SKM-1 (cell line): ENCODE data around the gene MRPS18B.
"Not testable (repeated sequence)": the region's sequence is repeated elsewhere in the genome, so short reads cannot be mapped to it uniquely, and the experiment has no call there.

ENCODE experiments used
- DNase-seq: peaks from one replicate; lab custom pipeline; 2025; ENCODE audit not compliant: unreplicated experiment; lab: John Stamatoyannopoulos, UW

Gene MRPS18B

DNA sequence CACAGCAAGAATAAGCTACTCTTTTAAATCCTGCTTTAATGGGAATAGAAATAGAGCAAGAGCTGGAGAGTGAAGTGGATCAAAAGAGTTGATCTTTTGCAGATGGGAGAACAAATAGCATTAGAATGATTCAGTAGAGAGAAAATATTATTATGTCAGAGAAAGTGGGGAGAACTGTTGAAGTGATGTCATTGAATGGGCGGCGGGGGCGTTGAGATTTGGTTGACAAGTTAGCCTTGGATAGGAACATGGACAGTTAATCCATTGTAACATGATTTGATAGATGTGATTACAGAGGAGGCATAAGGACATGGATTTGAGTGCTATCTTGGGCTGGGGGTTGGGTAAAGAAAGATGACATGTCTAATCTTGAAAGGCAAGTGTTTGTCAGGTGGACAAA lies 18.2 kb downstream of the MRPS18B start:
- no peak for DNase-seq

DNA sequence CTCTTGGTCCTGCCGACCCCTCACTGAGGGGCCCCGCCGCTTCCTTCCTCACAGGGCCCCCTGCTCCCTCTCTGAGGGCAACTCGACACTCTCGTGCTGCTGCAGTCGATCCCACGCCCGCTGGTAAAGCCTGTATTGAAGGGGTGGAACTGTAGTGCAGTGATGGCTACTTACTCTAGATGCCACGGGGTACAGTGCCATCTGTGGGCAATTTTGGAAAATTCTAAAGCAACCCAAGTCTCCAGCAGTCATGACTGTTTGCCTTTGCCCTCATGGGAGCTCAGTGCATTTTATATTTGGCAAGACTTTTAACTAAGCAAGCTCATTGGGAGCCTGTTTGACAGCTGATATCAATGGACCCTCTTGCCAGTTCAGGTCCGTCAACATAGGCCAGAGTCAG lies 22.8 kb downstream of the MRPS18B start:
- DNase-seq, result no peak

DNA sequence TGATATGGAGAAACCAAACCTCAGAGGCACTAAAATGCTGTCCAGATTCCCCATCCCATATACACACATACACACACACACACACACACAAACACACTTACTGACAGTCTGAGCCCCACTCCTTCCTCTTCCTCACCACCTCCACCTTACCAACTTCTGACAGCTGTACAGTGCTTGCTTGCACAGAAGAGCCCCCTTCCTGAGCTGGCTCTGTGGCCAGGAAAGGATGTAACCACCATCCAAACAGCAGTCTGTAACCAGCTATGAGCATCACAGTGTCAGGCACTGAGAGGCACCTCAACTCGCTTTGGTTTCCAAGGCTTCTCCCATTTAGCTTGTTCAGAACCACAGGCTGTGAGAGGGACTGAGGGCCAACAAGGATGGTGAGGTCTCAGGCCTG lies 23.4 kb downstream of the MRPS18B start:
- no peak for DNase-seq

DNA sequence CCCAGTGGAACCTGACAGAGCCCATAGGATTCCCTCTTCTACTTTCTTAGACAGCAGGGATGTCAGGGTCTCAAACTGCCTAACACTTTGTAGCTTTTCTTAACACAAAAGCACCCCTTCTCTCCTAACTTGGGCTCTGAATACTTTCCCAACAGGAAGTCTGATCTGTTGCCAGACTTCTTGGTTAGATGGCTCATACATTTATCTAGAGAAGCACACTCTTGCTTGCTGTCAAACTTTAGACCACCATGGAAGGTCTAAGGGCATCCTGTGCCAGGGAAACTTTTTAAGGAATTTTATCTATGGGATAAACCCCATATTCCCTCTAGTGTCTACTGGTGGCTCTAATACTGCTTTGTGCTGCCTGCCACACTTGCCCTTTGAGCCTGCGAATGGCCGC lies 26.0 kb downstream of the MRPS18B start:
- DNase-seq, result no peak

DNA sequence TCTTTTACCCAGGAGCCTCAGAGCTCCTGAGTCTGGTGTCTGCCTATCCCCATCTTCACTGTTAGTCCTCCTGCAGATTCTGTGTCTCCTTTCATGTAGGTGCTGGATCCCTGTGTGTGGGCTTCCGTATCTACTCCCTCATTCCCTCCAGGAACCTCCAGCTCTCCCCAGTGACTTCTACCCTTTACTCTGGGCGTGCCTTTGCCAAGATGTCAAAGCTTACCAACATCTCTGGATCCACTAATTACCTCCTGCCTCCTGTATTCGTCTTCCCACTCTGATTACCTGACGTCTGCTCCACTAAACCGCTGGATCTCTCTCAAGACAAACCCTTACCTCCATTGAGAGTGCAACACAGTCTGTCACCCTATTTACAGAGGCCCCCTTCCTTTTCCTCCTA lies 27.1 kb downstream of the MRPS18B start:
- DNase-seq, result no peak

DNA sequence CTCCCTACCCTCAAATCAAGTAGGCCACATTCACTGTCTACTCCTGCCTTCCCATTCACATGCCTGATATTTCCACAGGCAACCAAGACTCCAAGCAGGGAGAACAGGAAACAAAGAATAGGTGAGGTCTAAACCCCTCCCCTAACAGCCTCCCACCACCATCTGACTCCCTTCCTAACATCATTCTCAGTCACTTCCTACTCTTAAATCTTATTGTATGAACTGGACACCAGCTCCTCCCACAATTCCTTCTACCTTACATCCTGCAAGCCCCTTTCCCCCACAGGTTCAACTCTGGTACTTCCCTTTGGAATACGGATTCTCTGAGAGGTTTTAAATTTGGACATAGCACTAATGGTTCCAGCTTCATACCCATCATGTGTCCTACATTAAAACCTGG lies 28.3 kb downstream of the MRPS18B start:
- DNase-seq, result no peak

DNA sequence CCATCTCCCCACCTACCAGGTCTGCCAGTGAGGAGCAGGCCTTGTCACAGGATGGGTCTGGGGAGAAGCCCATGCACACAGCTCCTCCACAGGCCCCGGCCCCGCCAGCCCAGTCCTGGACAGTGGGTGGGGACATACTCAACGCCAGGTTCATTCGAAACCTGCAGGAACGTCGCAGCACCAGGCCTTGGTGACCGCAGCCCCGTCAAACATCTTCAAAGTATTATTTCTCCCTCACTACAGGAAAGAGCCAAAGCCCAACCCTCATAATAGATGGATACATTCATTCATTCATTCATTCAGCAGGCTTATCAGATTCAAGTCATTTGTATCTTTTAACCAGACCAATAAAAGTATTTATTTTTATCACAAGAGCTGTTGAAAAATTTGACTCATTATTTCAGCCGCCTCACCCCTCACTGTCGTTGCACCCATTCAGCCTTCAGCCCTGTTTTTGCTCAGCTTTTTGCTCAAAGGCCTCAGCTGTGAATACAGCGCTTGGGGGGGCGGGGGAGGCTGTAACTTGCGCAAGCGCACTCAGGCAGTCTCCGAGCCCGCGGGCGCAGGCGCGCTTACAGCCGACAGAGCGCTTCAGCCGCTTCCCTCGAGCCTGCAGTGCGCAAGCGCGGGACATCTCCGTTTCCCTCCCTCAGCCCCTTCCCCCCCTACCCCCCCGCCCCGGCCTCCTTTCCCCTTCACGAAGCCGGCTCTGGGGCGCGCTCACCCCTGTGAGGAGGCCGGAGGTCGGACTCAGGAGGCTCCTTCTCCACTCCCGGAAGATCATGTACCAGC lies 29.0 kb downstream of the MRPS18B start, which contains the start of gene C6orf136:
Gene C6orf136 (plus strand): TSS at position 684 of the 792 bp plus-strand sequence. CDS start 99 bp downstream, at position 783.
- peak; percentile 92 for DNase-seq

DNA sequence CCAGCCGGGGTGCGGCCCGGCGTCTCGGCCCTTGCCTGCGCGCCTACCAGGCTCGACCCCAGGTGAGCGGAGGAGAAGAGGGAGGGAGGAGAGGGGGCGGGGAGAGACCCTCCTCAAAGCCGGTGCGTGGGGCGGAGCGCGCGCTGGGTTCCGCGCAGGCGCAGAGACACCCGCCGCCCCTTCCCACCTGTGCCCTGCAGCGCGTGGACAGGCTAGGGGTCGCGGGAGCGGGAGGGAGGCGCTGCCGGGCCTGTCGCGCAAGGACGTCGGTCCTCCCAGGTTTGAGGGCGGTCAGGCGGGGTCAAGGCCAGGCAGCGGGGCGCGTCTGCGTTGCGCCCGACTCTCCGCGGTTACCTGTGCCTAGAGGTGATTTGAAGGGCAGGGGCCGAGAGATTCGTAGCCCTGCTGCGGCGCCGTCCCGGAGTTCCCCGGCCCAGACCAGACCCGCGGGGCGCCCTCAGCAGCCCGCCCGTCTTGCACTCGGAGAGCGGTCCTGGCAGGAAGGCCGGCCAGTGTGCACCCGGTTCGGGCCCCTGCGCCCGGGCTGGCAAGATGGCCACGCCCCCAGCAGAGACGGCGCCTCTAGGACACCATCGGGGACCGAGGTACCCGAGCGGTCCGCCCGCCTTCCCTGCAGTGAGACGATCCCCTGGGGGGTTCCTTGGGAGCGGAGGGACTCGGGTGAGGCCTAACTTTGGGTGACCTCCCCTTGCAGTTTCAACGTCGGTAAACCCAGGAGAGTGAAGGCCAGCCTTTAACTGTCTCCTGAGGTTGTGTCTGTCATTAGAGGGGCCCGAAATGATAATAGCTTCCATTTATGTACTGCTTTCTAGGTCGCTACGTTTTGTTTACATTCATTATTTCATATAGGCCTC lies 29.8 kb downstream of the MRPS18B start:
- no peak for DNase-seq

DNA sequence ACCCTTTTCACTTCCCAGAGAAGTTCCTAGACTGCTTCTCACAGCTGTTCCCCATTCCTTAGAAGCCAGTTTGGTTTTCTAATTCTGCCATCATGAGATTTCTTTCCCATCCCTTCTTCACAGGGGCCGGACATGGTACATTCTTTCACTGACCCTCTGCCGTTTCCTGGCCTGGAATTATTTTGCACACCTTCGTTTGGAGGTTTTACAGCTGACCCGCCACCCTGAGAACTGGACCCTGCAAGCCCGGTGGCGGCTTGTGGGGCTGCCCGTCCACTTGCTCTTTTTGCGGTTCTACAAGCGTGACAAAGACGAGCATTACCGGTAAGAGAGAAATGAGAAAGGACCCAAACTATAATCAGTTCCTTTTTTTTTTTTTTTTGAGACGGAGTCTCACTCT lies 33.5 kb downstream of the MRPS18B start:
- DNase-seq, result no peak

DNA sequence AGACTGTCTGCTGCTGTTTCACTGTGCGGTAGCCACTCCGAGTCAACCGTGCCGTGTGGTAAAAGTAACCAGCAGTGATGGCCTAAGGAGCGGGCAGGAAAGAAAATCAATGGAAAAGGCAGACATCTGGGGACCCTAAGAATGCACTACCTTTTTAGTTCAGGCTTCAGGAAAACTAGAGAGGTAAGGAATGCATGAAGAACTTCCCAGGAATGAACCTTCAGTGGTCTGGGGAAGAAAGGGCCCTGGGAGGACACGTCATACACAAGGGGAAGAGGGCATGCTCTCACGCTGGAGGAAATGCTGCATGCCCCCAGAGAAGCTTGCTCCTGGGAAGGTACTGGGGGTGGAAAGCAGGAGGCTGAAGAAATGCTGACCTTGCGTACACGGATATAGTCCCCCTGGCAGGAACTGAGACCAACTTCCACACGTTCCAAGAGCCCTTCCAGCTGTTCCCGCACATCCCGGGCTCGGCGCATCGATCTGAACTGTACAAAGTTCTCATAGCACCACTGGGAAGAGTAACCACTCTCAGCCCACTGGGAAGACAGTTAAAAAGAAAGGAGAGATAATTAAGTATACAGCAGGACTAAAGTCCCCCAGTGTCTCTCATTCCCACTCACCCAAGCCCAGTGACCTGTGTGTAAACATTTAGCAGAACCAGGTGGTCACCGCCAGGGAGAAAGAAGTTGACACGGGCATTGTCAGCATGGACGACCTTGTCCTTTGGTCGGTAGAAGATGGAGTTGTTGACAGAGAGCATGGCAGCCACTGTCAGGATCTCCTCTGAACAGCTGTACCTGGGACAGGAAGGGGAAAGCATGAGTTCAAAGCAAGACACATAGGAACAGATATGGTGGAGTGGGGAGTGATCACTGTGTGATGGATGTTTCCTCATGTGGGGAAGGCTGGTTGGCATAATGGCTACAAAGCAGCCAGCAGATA lies 37.4 kb downstream of the MRPS18B start:
- DNase-seq, result no peak

DNA sequence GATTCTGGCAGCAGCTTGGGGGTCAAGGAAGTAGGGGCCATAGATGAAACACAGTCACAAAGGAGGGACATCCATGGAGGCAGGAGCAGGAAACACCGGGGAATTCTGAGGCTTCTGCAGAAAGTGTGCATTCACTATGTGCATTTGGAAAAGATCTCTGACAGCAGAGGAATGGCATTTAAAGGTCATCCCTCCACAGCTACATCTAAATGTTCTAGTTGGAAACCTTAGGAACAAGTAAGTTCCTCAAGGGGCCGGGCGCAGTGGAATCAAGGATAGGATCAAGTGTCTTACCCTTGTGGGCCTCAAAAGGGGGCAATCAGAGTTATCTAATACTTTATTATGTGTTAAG lies 38.1 kb downstream of the MRPS18B start:
- no peak for DNase-seq

DNA sequence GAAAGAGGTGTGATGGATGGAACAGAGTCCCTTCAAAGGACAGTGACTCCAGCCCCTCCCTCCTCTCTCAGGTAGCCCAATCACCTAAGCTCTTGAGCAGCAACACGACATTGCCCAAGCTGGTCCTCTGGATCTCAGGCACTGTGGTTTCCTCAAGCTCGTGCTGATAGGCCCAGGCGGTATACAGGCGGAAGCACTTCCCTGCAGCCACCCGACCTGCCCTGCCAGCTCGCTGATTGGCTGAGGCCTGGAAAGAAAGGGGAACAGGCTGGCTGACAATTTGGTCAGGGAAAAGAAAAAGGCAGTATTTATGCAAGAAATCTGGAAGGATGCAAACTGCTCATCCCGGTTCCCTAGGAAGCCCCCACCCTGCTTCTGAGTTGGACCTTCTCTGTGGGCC lies 38.9 kb downstream of the MRPS18B start:
- DNase-seq, result no peak

DNA sequence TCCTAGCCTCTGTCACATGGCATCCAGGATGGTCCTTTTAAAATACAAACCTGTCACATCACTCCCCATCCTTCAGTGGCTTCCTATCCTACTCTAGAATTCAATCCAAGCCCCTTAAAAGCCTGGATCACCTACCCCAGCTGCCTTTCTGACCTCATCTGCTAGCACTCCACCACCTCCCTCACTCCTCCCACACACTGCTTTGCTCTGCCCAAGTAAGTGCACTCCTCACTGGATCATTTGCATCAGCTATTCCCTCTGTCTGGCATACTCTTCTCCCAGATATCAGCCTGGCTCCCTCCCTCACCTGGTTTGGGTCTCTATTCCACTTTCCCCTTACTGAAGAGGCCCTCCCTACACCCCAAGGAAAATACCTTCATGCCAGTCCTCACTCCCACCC lies 39.8 kb downstream of the MRPS18B start:
- DNase-seq, result no peak

DNA sequence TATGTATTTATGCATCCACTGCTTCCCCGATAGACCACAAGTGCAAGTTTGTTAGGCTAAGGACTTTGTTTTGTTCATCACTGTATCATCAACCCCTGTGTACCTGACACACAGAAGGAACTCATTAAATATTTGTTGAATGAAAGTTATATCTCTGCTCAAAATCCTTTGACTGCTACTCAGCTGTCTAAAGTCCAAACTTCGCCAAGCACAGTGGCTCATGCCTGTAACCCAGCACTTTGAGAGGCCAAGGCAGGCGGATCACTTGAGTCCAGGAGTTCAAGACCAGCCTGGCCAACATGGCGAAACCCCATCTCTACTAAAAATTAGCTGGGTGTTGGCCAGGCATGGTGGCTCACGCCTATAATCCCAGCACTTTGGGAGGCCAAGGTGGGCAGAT lies 40.3 kb downstream of the MRPS18B start:
- not testable (repeated sequence) for DNase-seq

DNA sequence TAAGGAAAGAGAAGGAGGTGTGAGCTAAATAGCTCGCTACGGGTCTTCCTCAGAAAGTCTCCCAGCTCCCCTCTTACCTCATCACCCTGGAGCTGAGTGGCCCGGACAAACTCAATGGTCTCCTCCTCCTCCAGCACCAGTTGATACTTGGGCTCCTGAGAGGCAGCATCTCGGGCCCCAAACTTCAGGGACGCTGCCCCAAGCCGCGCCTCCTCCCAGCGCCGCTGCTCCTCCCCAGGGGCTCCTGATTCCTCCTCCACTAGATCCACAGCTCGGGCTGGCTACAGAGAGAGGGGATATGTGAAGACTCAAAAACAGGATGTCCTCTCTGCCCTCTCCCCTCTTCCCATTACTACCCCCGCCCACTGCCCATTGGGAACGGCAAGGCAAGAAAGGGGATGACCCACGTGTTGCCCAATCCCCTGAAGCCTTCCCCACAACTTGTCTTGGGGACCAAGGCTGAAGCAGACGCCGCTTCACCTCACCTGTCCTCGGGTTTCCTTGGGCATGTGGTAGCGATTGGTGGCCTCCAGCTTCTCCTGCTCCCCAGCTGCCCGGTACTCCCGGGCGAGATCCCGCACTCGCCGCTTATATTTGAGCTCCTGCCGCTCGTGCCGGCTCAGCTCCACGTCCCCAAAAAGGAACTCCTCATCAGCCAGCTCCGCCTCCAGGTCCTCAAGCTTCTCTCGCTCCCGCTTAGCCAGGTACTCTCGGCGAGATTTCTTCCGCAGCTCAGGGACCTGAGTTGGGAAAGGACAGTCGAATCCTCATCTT lies 47.5 kb downstream of the MRPS18B start:
- DNase-seq, result no peak

DNA sequence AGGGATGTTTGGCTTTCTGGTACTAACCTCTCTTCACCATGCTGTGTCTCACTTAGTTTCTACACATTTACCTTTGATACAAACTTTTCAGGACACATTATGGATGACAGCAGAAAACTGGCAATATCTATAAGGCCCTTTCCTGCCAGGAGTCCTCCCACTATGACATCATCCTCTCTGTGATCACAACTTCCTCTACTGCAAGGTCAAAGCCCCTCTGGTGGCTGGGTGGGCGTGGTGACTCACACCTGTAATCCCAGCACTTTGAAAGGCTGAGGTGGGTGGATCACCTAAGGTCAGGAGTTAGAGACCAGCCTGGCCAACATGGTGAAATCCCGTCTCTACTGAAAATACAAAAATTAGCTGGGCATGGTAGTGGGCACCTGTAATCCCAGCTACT lies 48.7 kb downstream of the MRPS18B start:
- DNase-seq, result not testable (repeated sequence)

DNA sequence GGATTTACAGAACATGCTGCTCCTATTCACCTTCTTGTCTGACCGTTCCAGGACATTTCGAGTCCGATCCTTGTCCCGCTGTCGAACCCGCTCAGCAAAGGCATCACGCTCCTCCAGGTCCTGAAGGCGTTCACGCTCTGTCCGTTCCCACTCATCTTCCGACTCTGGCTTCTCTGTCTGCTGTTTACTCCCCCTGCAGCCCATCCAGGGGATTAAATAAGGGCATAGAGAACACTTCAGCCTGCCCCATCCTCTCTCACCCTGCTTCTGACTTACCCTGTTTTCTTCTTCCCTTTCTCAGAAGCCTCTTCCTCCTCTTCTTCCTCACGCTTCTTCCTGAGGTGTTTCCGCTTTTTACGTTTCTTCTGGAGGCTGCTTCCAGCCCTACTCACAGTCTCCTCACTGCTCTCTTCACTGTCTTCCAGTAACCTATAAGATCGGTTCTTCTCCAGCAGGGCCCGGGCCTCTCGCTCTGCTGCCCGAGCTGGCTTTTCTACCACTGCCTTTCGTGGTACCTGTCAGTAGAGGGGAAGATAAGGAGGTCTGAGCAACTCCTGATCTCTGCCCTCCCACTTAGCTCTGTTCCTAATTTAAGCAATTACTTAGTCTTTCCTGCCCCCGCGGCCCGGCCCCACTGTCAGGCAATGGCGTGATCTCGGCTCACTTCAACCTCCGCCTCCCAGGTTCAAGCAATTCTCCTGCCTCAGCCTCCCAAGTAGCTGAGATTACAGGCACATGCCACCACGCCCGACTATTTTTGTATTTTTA lies 53.3 kb downstream of the MRPS18B start:
- no peak for DNase-seq

DNA sequence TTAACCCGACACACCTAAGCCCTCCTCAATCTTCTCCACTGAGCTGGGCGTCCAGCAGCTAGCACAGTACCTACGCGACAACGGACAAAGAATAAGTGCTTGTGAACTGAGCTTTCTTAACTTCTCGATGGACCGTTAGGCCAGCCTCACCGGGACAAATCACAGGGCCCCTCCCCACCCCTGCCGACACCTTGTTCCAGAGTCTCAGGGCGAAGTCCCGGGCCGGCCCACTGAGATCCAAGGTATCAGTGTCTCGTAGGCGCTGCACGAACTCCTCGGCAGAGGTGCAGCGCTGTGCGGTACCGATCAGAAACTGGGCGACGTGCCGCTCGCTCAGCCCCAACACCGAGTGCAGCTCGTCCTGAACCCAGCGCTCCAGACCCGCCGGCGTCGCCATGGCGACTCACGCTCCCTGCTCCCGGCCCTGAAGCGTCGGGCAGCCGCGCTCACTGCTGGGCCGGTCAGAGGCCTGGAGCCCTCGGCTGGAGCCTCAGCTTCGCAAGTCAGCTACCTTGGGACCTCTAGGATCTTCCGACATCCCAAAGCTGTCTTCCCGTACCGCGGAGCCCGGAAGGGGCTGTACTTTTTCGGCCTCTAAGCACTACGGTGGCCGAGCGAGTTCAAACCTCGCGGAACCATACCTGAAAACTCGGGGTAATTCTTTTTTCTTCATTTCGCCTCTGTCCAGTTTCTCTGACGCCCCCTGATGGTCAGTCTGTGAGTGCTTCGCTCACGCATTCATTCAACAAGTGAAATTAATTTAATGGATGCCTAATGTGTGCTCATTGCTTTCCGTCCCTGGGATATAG lies 55.0 kb downstream of the MRPS18B start, which contains the start of gene DHX16:
Gene DHX16 (minus strand): TSS at position 562 of the 809 bp plus-strand sequence. CDS start 165 bp downstream, at position 397.
- DNase-seq, result peak; percentile 92
